Activated naive CD8-positive, alpha-beta T cell (primary cell): ENCODE results near the gene GAREM1.
"Not testable (repeated sequence)": the region's sequence is repeated elsewhere in the genome, so short reads cannot be mapped to it uniquely, and the experiment has no call there.

ENCODE experiments used
- H3K27ac Mint-ChIP-seq: one replicate; pipeline ENCODE4 v1.8.0; 2021; ENCODE audit warnings: mixed read lengths
- H3K27me3 Mint-ChIP-seq: one replicate; pipeline ENCODE4 v1.8.0; 2021; ENCODE audit warnings: mixed read lengths
- H3K36me3 Mint-ChIP-seq: one replicate; pipeline ENCODE4 v1.8.0; 2021; ENCODE audit warnings: mixed read lengths
- H3K4me1 Mint-ChIP-seq: one replicate; pipeline ENCODE4 v1.8.0; 2021; ENCODE audit warnings: low read depth, mixed read lengths
- H3K4me3 Mint-ChIP-seq: one replicate; pipeline ENCODE4 v1.8.0; 2021; ENCODE audit warnings: mild to moderate bottlenecking, mixed read lengths
- H3K9me3 Mint-ChIP-seq: one replicate; pipeline ENCODE4 v1.8.0; 2021; ENCODE audit warnings: low read depth, mixed read lengths

GAREM1 gene

DNA sequence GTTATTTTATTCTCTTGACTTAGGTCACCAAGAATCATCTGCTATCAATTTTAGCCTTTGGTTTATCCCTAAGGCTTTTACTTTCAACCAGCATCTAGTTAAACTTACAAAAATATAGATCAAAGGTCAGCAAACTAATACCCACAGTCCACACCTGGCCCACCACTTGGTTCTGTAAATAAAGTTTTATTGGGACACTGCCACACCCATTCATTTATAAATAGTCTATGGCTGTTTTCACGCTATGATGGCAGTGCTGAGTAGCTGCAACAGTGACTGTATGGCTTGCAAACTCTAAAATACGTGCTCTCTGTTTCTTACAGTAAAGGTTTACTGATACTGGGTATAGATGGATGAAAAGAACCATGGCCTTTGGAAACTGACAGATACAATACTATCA, 173.8 kb downstream of the GAREM1 start:
- Mint-ChIP-seq H3K4me1 (no peaks in the 10 kb centered on the region), H3K4me3 (no peak overlapping the region), H3K27ac (no peak overlapping the region), H3K9me3 (no peaks in the 10 kb centered on the region), H3K27me3 (peaks cover 10% of the 10 kb centered on the region), H3K36me3 (no peaks in the 10 kb centered on the region)

DNA sequence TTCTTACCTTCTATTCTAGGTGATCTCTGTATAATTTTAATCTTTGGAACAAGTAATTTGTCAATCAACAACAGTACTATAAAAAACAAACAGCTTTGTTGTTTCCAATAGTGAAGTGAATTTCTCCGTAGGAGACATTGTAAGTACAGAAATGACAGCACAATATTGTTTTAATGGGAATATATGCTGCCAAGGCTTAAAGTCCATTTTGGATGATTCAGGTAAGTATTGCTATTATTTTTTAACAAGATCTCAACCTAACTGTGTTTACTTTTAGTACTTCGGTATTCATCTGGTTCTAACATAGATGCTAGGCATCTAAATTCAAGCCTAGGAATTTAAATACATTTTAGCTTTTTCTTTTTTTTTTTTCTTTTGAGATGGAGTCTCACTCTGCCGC, 175.1 kb downstream of the GAREM1 start:
- H3K27ac Mint-ChIP-seq: no peak overlapping the region
- no peaks in the 10 kb centered on the region for H3K36me3 Mint-ChIP-seq
- no peaks in the 10 kb centered on the region for H3K4me1 Mint-ChIP-seq
- H3K9me3 Mint-ChIP-seq: no peaks in the 10 kb centered on the region
- H3K4me3 Mint-ChIP-seq: no peak overlapping the region
- H3K27me3 Mint-ChIP-seq: peaks cover 10% of the 10 kb centered on the region

GRCh38 chr18:32293107-32293506, 177.6 kb downstream of the GAREM1 start:
- H3K27me3 Mint-ChIP-seq: peaks cover 9% of the 10 kb centered on the region

GRCh38 chr18:32291623-32292022, 179.1 kb downstream of the GAREM1 start:
- not testable (repeated sequence) for H3K4me1 Mint-ChIP-seq, H3K27ac Mint-ChIP-seq, H3K4me3 Mint-ChIP-seq, H3K9me3 Mint-ChIP-seq, H3K27me3 Mint-ChIP-seq, H3K36me3 Mint-ChIP-seq

More at GRCh38 chr18:32293107-32293506, 177.6 kb downstream of the GAREM1 start:
- Mint-ChIP-seq H3K36me3 (no peaks in the 10 kb centered on the region), H3K4me3 (no peak overlapping the region), H3K4me1 (no peaks in the 10 kb centered on the region), H3K27ac (no peak overlapping the region), H3K9me3 (no peaks in the 10 kb centered on the region)

GRCh38 chr18:32290810-32291209, 179.9 kb downstream of the GAREM1 start:
- no peaks in the 10 kb centered on the region for H3K9me3 Mint-ChIP-seq
- peaks cover 9% of the 10 kb centered on the region for H3K27me3 Mint-ChIP-seq
- H3K27ac Mint-ChIP-seq: no peak overlapping the region
- no peaks in the 10 kb centered on the region for H3K36me3 Mint-ChIP-seq
- no peaks in the 10 kb centered on the region for H3K4me1 Mint-ChIP-seq
- no peak overlapping the region for H3K4me3 Mint-ChIP-seq

- no peaks in the 10 kb centered on the region for H3K9me3 Mint-ChIP-seq
- no peaks in the 10 kb centered on the region for H3K36me3 Mint-ChIP-seq
- no peak overlapping the region for H3K4me3 Mint-ChIP-seq
- H3K4me1 Mint-ChIP-seq: no peaks in the 10 kb centered on the region
- peaks cover 9% of the 10 kb centered on the region for H3K27me3 Mint-ChIP-seq
- H3K27ac Mint-ChIP-seq: no peak overlapping the region
These were observed 181.1 kb downstream of the GAREM1 start for GRCh38 chr18:32289483-32290075.

DNA sequence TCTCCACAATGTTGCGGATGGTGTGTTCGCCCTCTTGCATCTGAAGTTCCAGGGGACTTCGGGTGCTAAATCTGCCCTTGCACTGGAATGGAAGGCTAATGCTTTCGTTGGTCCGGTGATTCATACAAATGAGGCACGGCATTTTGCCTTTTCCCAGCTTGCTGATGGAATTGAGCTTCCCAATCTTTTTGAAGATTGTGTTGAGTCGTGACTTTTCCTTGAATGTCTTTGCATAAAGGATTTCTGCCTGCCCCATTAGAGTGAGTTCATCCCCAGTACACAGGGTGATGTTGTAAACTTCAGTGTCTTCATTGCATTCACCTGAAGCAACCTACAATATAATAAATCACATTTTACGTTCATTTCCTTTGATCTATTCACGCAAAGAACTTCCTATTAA, 182.8 kb downstream of the GAREM1 start:
- Mint-ChIP-seq H3K27me3 (peaks cover 6% of the 10 kb centered on the region), H3K4me1 (no peaks in the 10 kb centered on the region), H3K27ac (no peak overlapping the region), H3K4me3 (no peak overlapping the region), H3K36me3 (no peaks in the 10 kb centered on the region), H3K9me3 (no peaks in the 10 kb centered on the region)

- no peaks in the 10 kb centered on the region for H3K4me1 Mint-ChIP-seq
- peaks cover 4% of the 10 kb centered on the region for H3K27me3 Mint-ChIP-seq
- no peak overlapping the region for H3K27ac Mint-ChIP-seq
- H3K36me3 Mint-ChIP-seq: no peaks in the 10 kb centered on the region
- no peaks in the 10 kb centered on the region for H3K9me3 Mint-ChIP-seq
- H3K4me3 Mint-ChIP-seq: no peak overlapping the region
These were observed 183.4 kb downstream of the GAREM1 start for GRCh38 chr18:32287249-32287648.

DNA sequence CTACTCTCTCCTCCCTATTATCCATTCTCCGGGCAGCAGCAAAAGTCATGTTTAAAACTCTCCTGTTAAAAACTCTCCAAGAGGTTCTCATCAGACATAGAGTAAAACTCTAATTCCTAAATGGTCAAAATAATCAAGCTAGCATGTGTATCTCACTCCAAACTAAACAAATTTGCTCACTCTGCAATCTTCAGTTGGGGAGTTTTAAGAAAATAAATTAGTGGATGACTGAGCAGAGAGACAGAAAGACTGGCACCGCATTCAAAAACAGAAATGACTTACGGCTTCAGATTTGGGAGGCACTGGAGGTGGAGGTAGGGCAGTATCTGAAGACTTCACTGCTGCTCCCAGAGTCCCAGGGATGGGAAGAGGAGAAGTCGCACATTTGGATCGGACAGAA, 183.9 kb downstream of the GAREM1 start:
- H3K4me3 Mint-ChIP-seq: no peak overlapping the region
- H3K4me1 Mint-ChIP-seq: no peaks in the 10 kb centered on the region
- H3K9me3 Mint-ChIP-seq: no peaks in the 10 kb centered on the region
- H3K27ac Mint-ChIP-seq: no peak overlapping the region
- peaks cover 4% of the 10 kb centered on the region for H3K27me3 Mint-ChIP-seq
- no peaks in the 10 kb centered on the region for H3K36me3 Mint-ChIP-seq

- Mint-ChIP-seq H3K4me1 (no peaks in the 10 kb centered on the region), H3K4me3 (no peak overlapping the region), H3K36me3 (no peaks in the 10 kb centered on the region), H3K27ac (no peak overlapping the region), H3K9me3 (no peaks in the 10 kb centered on the region), H3K27me3 (peaks cover 4% of the 10 kb centered on the region)
These were observed 186.4 kb downstream of the GAREM1 start for GRCh38 chr18:32284284-32284683.

GRCh38 chr18:32280911-32281310, 189.8 kb downstream of the GAREM1 start:
- Mint-ChIP-seq H3K36me3 (no peaks in the 10 kb centered on the region), H3K4me1 (no peaks in the 10 kb centered on the region), H3K9me3 (no peaks in the 10 kb centered on the region), H3K4me3 (no peak overlapping the region), H3K27ac (no peak overlapping the region), H3K27me3 (peaks cover 9% of the 10 kb centered on the region)

DNA sequence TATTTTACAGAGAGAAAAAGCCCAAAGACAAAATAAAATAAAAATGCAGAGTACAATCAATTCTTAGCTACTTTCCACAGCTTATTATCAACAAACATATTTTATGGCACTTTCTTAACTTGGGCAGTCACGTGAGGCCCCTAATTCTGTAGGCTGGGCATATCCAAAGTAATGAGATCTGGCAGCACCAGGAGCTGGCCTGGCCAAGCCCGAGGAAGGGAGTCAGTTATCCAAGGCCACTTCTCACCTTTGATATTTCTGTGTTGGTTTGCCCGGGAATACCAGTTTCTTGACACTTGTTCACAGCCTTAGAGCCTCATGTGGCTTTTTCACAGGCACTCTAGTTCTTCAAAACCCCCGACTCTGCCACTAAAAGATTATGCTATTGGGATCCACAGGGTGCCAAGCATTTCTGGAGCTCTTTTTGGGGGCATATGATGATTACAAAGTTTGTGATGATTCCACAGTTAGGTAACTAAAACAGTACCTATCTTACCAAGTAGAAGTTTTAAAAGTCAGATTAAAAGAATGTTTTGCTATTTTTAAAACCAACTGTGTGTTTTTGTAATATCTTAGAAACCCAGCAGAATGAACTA, 190.4 kb downstream of the GAREM1 start:
- no peaks in the 10 kb centered on the region for H3K36me3 Mint-ChIP-seq
- no peaks in the 10 kb centered on the region for H3K4me1 Mint-ChIP-seq
- H3K27me3 Mint-ChIP-seq: peaks cover 9% of the 10 kb centered on the region
- H3K9me3 Mint-ChIP-seq: no peaks in the 10 kb centered on the region
- H3K27ac Mint-ChIP-seq: no peak overlapping the region
- no peak overlapping the region for H3K4me3 Mint-ChIP-seq

GRCh38 chr18:32278177-32278799, 192.4 kb downstream of the GAREM1 start:
- no peaks in the 10 kb centered on the region for H3K4me1 Mint-ChIP-seq
- no peak overlapping the region for H3K27ac Mint-ChIP-seq
- no peak overlapping the region for H3K4me3 Mint-ChIP-seq
- peaks cover 11% of the 10 kb centered on the region for H3K27me3 Mint-ChIP-seq
- no peaks in the 10 kb centered on the region for H3K36me3 Mint-ChIP-seq
- no peaks in the 10 kb centered on the region for H3K9me3 Mint-ChIP-seq

- no peaks in the 10 kb centered on the region for H3K36me3 Mint-ChIP-seq
- H3K27ac Mint-ChIP-seq: no peak overlapping the region
- H3K4me1 Mint-ChIP-seq: no peaks in the 10 kb centered on the region
- H3K4me3 Mint-ChIP-seq: no peak overlapping the region
- peaks cover 11% of the 10 kb centered on the region for H3K27me3 Mint-ChIP-seq
- no peaks in the 10 kb centered on the region for H3K9me3 Mint-ChIP-seq
These were observed 193.1 kb downstream of the GAREM1 start for GRCh38 chr18:32277549-32277948.

DNA sequence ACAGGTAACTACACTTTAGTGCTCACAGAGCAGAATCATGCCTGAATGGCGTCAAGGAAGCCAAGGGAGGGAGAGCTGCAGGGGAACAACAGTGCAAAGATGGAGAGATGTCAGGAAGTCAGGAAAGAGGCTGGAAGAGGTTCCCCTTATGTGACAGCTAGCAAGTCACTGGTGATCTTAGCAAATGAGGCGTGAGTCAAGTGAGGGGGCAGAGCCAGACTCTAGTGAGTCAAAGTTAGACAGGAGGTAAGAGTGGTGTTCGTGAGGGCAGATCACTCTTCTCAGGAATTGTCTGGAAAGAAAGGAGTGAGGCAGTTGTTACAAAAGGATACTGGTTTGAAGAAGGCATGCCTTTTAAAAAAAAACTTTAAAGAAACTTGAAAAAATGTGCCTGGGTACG, 193.8 kb downstream of the GAREM1 start:
- Mint-ChIP-seq H3K27me3 (peaks cover 11% of the 10 kb centered on the region), H3K9me3 (no peaks in the 10 kb centered on the region), H3K36me3 (no peaks in the 10 kb centered on the region), H3K4me3 (no peak overlapping the region), H3K27ac (no peak overlapping the region), H3K4me1 (no peaks in the 10 kb centered on the region)

- no peak overlapping the region for H3K4me3 Mint-ChIP-seq
- H3K4me1 Mint-ChIP-seq: no peaks in the 10 kb centered on the region
- no peaks in the 10 kb centered on the region for H3K9me3 Mint-ChIP-seq
- no peak overlapping the region for H3K27ac Mint-ChIP-seq
- H3K36me3 Mint-ChIP-seq: no peaks in the 10 kb centered on the region
- H3K27me3 Mint-ChIP-seq: peaks cover 13% of the 10 kb centered on the region
These were observed 194.4 kb downstream of the GAREM1 start for GRCh38 chr18:32276256-32276655.
